ENCODE data around the gene DNAJC25.

- TF ChIP-seq, protein P1, sequence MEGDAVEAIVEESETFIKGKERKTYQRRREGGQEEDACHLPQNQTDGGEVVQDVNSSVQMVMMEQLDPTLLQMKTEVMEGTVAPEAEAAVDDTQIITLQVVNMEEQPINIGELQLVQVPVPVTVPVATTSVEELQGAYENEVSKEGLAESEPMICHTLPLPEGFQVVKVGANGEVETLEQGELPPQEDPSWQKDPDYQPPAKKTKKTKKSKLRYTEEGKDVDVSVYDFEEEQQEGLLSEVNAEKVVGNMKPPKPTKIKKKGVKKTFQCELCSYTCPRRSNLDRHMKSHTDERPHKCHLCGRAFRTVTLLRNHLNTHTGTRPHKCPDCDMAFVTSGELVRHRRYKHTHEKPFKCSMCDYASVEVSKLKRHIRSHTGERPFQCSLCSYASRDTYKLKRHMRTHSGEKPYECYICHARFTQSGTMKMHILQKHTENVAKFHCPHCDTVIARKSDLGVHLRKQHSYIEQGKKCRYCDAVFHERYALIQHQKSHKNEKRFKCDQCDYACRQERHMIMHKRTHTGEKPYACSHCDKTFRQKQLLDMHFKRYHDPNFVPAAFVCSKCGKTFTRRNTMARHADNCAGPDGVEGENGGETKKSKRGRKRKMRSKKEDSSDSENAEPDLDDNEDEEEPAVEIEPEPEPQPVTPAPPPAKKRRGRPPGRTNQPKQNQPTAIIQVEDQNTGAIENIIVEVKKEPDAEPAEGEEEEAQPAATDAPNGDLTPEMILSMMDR (IDR thresholded peaks at IDR 0.05): no peak
- no peak for TF ChIP-seq MYC (IDR thresholded peaks at IDR 0.05; ENCODE audit: borderline replicate concordance, low read length)
- TF ChIP-seq RAD21 (conservative IDR thresholded peaks at IDR 0.05 in 1 of 2, IDR thresholded peaks at IDR 0.05 in 1 of 2): no peak
- no peak for TF ChIP-seq CHD2 (IDR thresholded peaks at IDR 0.05; ENCODE audit: low read length, partially characterized antibody)
- no peak for TF ChIP-seq JUNB (IDR thresholded peaks at IDR 0.05)
- no peak for TF ChIP-seq EP300 (IDR thresholded peaks at IDR 0.05)
Observed at GRCh38 chr9:111586378-111586777, 44.8 kb upstream of the DNAJC25 start.
